Activated effector memory CD4-positive, alpha-beta T cell treated with Interleukin-2 at 50 U/mL for 16 hours (primary cell): ENCODE measurements around the gene CD180.

ENCODE experiments used
- DNase-seq: peaks from one replicate; pipeline ENCODE4 v3.0.0-alpha.2; 2020

CD180 gene

GRCh38 chr5:67156976-67157583, 39.5 kb downstream of the CD180 start:
- peak; percentile 42 for DNase-seq

GRCh38 chr5:67154556-67155206, 41.9 kb downstream of the CD180 start:
- DNase-seq: no peak

GRCh38 chr5:67153292-67153691, 43.3 kb downstream of the CD180 start:
- no peak for DNase-seq

- no peak for DNase-seq
Observed at GRCh38 chr5:67152400-67152799, 44.2 kb downstream of the CD180 start.

- no peak for DNase-seq
Observed at GRCh38 chr5:67149951-67150523, 46.6 kb downstream of the CD180 start.

- no peak for DNase-seq
Observed at GRCh38 chr5:67149057-67149950, 47.3 kb downstream of the CD180 start.

GRCh38 chr5:67147760-67148159, 48.8 kb downstream of the CD180 start:
- no peak for DNase-seq

- DNase-seq: no peak
Observed at GRCh38 chr5:67146981-67147380, 49.6 kb downstream of the CD180 start.

GRCh38 chr5:67146574-67146973, 50.0 kb downstream of the CD180 start:
- no peak for DNase-seq

GRCh38 chr5:67144183-67144639, 52.4 kb downstream of the CD180 start:
- DNase-seq: no peak

GRCh38 chr5:67143549-67143948, 53.0 kb downstream of the CD180 start:
- DNase-seq: no peak

GRCh38 chr5:67142816-67143215, 53.8 kb downstream of the CD180 start:
- DNase-seq: no peak

GRCh38 chr5:67141644-67142043, 55.0 kb downstream of the CD180 start:
- DNase-seq: no peak

- DNase-seq: no peak
Observed at GRCh38 chr5:67140413-67140812, 56.2 kb downstream of the CD180 start.

GRCh38 chr5:67139030-67139429, 57.6 kb downstream of the CD180 start:
- DNase-seq: no peak

GRCh38 chr5:67135381-67135984, 61.1 kb downstream of the CD180 start:
- DNase-seq: no peak

GRCh38 chr5:67133776-67134175, 62.8 kb downstream of the CD180 start:
- no peak for DNase-seq

GRCh38 chr5:67133217-67133616, 63.4 kb downstream of the CD180 start:
- no peak for DNase-seq

- DNase-seq: no peak
Observed at GRCh38 chr5:67129768-67130167, 66.8 kb downstream of the CD180 start.
